Esophagus muscularis mucosa (tissue), 3 donors: ENCODE results near the gene NTN1.

Experiments
- POLR2A ChIP-seq: fragments of 450-650 bp; IDR thresholded peaks from one replicate; pipeline ENCODE4 v1.6.1; 2017; ENCODE audit warnings: antibody characterized with exemption, moderate library complexity, mild to moderate bottlenecking, low read depth
- TF ChIP-seq, protein P1 (sequence below), 3 experiments: fragments of 200-600 bp in 2 of 3; fragments of 450-650 bp in 1 of 3; sonication (generic) in 2 of 3; IDR thresholded peaks; one replicate each; pipeline ENCODE4 v1.5.1; 2017 to 2019; ENCODE audit warnings: antibody characterized with exemption in 3 of 3, mild to moderate bottlenecking in 2 of 3, moderate library complexity in 1 of 3

DNA sequence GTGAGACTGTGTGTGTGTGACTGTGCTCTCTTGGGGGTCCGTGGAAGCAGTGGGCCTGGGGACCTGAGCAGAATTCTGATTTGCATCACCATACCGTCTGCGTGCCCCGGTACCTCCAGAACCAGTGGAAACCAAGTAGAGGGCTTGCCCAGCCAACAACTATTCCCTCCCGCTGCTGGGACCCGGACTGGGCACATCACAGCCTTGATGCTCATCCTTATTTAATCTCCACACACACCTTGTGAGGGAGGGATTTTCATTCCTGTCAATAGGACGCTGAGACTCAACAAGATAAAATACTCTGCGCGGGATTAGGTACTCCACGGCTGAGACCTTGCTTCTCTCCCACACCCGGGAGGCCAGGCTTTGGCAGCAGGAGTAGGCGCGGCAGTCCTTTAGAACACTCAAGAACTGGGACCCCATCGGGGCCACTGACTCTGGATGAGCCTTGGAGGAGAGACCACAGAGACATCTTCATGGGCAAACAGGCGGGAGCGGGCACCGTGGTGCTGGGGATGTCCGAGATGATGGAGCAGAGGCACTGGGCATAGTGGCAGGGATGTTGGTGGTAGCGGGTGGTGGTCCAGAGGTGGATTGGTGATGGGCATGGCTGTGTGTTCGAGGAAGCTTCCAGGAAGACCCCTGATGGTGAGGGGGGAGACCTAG, 208.0 kb downstream of the NTN1 start:
- TF ChIP-seq, protein P1, sequence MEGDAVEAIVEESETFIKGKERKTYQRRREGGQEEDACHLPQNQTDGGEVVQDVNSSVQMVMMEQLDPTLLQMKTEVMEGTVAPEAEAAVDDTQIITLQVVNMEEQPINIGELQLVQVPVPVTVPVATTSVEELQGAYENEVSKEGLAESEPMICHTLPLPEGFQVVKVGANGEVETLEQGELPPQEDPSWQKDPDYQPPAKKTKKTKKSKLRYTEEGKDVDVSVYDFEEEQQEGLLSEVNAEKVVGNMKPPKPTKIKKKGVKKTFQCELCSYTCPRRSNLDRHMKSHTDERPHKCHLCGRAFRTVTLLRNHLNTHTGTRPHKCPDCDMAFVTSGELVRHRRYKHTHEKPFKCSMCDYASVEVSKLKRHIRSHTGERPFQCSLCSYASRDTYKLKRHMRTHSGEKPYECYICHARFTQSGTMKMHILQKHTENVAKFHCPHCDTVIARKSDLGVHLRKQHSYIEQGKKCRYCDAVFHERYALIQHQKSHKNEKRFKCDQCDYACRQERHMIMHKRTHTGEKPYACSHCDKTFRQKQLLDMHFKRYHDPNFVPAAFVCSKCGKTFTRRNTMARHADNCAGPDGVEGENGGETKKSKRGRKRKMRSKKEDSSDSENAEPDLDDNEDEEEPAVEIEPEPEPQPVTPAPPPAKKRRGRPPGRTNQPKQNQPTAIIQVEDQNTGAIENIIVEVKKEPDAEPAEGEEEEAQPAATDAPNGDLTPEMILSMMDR (IDR thresholded peaks at IDR 0.05), result no peak
- no peak for TF ChIP-seq POLR2A
